Endothelial cell of umbilical vein (primary cell): Measurements from ENCODE around the gene SNX9. TPM values are rescaled to one million over a fixed set of nuclear protein-coding genes. Genes with fewer than 3 reads are reported as not detected.

Experiments
- BruUV-seq: library from RNA; stranded (reverse); fragments of 400-500 nt; replicated peaks from 2 replicates; lab custom pipeline; 2021; lab: Mats Ljungman, UMichigan
- CTCF ChIA-PET: fragments of 300-600, 350-600 bp; sonication (Branson Sonifier 250); formaldehyde crosslinking; loops from one replicate; lab custom pipeline; 2021; ENCODE audit warnings: antibody characterized with exemption, inconsistent platforms; lab: Charles Lee
- POLR2A ChIA-PET: fragments of 300-600, 350-600 bp; sonication (Branson Sonifier 250); formaldehyde crosslinking; loops from one replicate; lab custom pipeline; 2021; ENCODE audit warnings: antibody characterized with exemption, inconsistent platforms; lab: Charles Lee
- DNase-seq: peaks from one replicate; pipeline ENCODE4 v3.0.0-alpha.2; 2011; ENCODE audit warnings: low read depth, low spot score
- FAIRE-seq: peaks from 2 replicates; lab custom pipeline; 2011; peaks lifted over from hg19 to GRCh38; lab: Jason Lieb, UNC
- H2AFZ ChIP-seq: 2 replicates; pipeline ENCODE4 v1.6.0; 2012; ENCODE audit warnings: low read depth, low read length, control low read depth, inconsistent platforms
- H3K27ac ChIP-seq: 2 replicates; pipeline ENCODE4 v1.5.1; 2011; ENCODE audit warnings: low read depth, mild to moderate bottlenecking, control low read depth, low read length, moderate library complexity; ENCODE audit not compliant: insufficient read depth
- H3K27me3 ChIP-seq, 2 experiments: 2 replicates each; pipeline versions ENCODE4 v1.6.0 to v1.6.1; 2011; ENCODE audit warnings: low read length in 2 of 2, mixed read lengths in 1 of 2; ENCODE audit not compliant: control insufficient read depth in 2 of 2, insufficient read depth in 2 of 2
- H3K36me3 ChIP-seq, 2 experiments: 2 replicates in 1 of 2; 3 replicates in 1 of 2; pipeline ENCODE4 v1.5.1; 2011; ENCODE audit warnings: low read length in 2 of 2, mild to moderate bottlenecking in 1 of 2, moderate library complexity in 1 of 2; ENCODE audit not compliant: control insufficient read depth in 2 of 2, insufficient read depth in 2 of 2; ENCODE audit errors: extremely low read depth in 1 of 2
- H3K4me1 ChIP-seq: 3 replicates; pipeline ENCODE4 v1.5.1; 2011; ENCODE audit warnings: mild to moderate bottlenecking, low read length; ENCODE audit not compliant: control insufficient read depth, insufficient read depth; ENCODE audit errors: extremely low read depth
- H3K4me2 ChIP-seq: 2 replicates; pipeline ENCODE4 v1.6.1; 2011; ENCODE audit warnings: low read length, control low read depth, mixed read lengths; ENCODE audit not compliant: insufficient read depth
- H3K4me3 ChIP-seq, 3 experiments: fragments of 200-600 bp in 1 of 3; sonication (generic), shearing (Covaris generic) in 1 of 3; replicated peaks in 1 of 3; 2 replicates each; pipeline ENCODE4 v1.5.1; 2011 to 2016; ENCODE audit warnings: control low read depth in 3 of 3, low read length in 3 of 3, mild to moderate bottlenecking in 2 of 3, inconsistent platforms in 1 of 3, low read depth in 1 of 3, moderate library complexity in 1 of 3; ENCODE audit not compliant: insufficient read depth in 1 of 3
- H3K79me2 ChIP-seq: 2 replicates; pipeline ENCODE4 v1.6.0; 2012; ENCODE audit warnings: low read length, inconsistent platforms; ENCODE audit not compliant: control insufficient read depth, insufficient read depth
- H3K9ac ChIP-seq: replicated peaks from 2 replicates; pipeline ENCODE3; 2011; ENCODE audit warnings: low read length, control low read depth; ENCODE audit not compliant: insufficient read depth; ENCODE audit errors: extremely low read depth
- H3K9me1 ChIP-seq: replicated peaks from 3 replicates; pipeline ENCODE4 v1.6.0; 2011; ENCODE audit warnings: mild to moderate bottlenecking, low read length; ENCODE audit not compliant: control insufficient read depth, insufficient read depth; ENCODE audit errors: extremely low read depth
- H3K9me3 ChIP-seq: replicated peaks from 2 replicates; pipeline ENCODE4 v1.5.1; 2012; ENCODE audit warnings: low read length, inconsistent platforms; ENCODE audit not compliant: control insufficient read depth, insufficient read depth
- H4K20me1 ChIP-seq: replicated peaks from 2 replicates; pipeline ENCODE3; 2011; ENCODE audit warnings: mild to moderate bottlenecking, low read length; ENCODE audit not compliant: control insufficient read depth, insufficient read depth; ENCODE audit errors: extremely low read depth
- CTCF ChIP-seq, 2 donors: IDR thresholded peaks; 1 replicate in 1 of 2; 2 replicates in 1 of 2; pipeline ENCODE4 v1.5.1; 2011; ENCODE audit warnings: low read length in 2 of 2, mild to moderate bottlenecking in 2 of 2, moderate library complexity in 2 of 2, control low read depth in 1 of 2, inconsistent platforms in 1 of 2, low read depth in 1 of 2; ENCODE audit not compliant: insufficient read depth in 1 of 2; ENCODE audit errors: extremely low read depth in 1 of 2
- EZH2 ChIP-seq: IDR thresholded peaks from 2 replicates; pipeline ENCODE4 v1.6.1; 2012; ENCODE audit warnings: borderline replicate concordance, low read depth, mild to moderate bottlenecking, moderate library complexity, low read length, inconsistent platforms; ENCODE audit not compliant: severe bottlenecking
- FOS ChIP-seq: IDR thresholded peaks from 2 replicates; pipeline ENCODE4 v1.6.1; 2011; ENCODE audit warnings: mild to moderate bottlenecking, low read length, moderate library complexity, borderline replicate concordance; ENCODE audit not compliant: insufficient read depth
- GATA2 ChIP-seq: IDR thresholded peaks from 2 replicates; pipeline ENCODE4 v1.7.0; 2011; ENCODE audit warnings: low read depth, mild to moderate bottlenecking, moderate library complexity, mixed read lengths, low read length; ENCODE audit not compliant: insufficient read length, insufficient read depth
- JUN ChIP-seq: IDR thresholded peaks from 2 replicates; pipeline ENCODE4 v1.6.1; 2011; ENCODE audit warnings: borderline replicate concordance, low read depth; ENCODE audit not compliant: insufficient read length, insufficient read depth
- MYC ChIP-seq: IDR thresholded peaks from one replicate; pipeline ENCODE4 v1.6.1; 2011; ENCODE audit warnings: mild to moderate bottlenecking, low read depth, low read length
- POLR2A ChIP-seq: IDR thresholded peaks from 2 replicates; pipeline ENCODE4 v1.6.1; 2012; ENCODE audit warnings: low read depth, mild to moderate bottlenecking, control low read depth, low read length
- POLR2AphosphoS5 ChIP-seq: IDR thresholded peaks from 2 replicates; pipeline ENCODE4 v1.6.1; 2012; ENCODE audit warnings: low read depth, mild to moderate bottlenecking, control low read depth, low read length, moderate library complexity; ENCODE audit not compliant: insufficient read depth
- dilution Hi-C: fragments of 300-500 bp; cut with MboI; formaldehyde crosslinking; loops from one replicate; pipeline ENCODE4 v1.15.0; 2019; ENCODE audit warnings: low sequenced_read_pairs; ENCODE audit not compliant: extremely low pct_ligation_motif_present
- intact Hi-C: fragments of 100-400 bp; cut with micrococcal nuclease; formaldehyde crosslinking; loops from one replicate; pipeline ENCODE4 v1.10.0; 2022
- polyA plus RNA-seq, 4 experiments: library from polyadenylated mRNA; depleted of rRNA in 3 of 4; stranded (reverse) in 3 of 4; unstranded in 1 of 4; fragments of >200 nt; gene quantifications; 2 replicates each; pipeline versions ENCODE4 v1.2.1 to v1.2.3, GENCODE V29; 2011 to 2012; ENCODE audit warnings: missing spikeins in 1 of 4
- total RNA-seq: library from RNA; stranded (reverse); gene quantifications from 2 replicates; pipeline ENCODE4 v1.2.3, GENCODE V29; 2021
- TF ChIP-seq, protein P1 (sequence below): IDR thresholded peaks from 2 replicates; pipeline ENCODE4 v1.6.1; 2011; ENCODE audit not compliant: insufficient read depth, insufficient read length

SNX9 gene
- total and polyA plus RNA-seq, 2 donors (not counting 3 experiments of a cell fraction or from before 2014, with no cell fraction given): 27.5 to 54.5 TPM

GRCh38 chr6:157884756-157885155 lies 61.7 kb downstream of the SNX9 start:
- Histone ChIP-seq H3K79me2 (peaks cover 8% of the 10 kb centered on the region), H3K27me3 (no peaks in the 10 kb centered on the region), H3K4me2 (no peak overlapping the region), H3K9me1 (no peaks in the 10 kb centered on the region), H3K9ac (no peak overlapping the region), H4K20me1 (no peaks in the 10 kb centered on the region), H3K27ac (no peak overlapping the region), H2AFZ (no peak overlapping the region), H3K4me1 (peaks cover 2% of the 10 kb centered on the region), H3K4me3 (no peak overlapping the region), H3K9me3 (no peaks in the 10 kb centered on the region), H3K36me3 (peaks cover 8 to 11% of the 10 kb centered on the region in 2 experiments)
- ChIA-PET CTCF (interaction anchor here (1.1 to 2.0 kb wide), 2 partner anchors 10 to 247 kb away, joined by 3 to 9 read pairs; no protein-coding TSS in a partner anchor), POLR2A (no interaction called here)
- TF ChIP-seq JUN: no peak
- TF ChIP-seq, protein P1, sequence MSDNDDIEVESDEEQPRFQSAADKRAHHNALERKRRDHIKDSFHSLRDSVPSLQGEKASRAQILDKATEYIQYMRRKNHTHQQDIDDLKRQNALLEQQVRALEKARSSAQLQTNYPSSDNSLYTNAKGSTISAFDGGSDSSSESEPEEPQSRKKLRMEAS: no peak
- TF ChIP-seq FOS: no peak
- no peak for TF ChIP-seq POLR2A
- no peak for TF ChIP-seq POLR2AphosphoS5
- TF ChIP-seq MYC: no peak
- no peak for TF ChIP-seq EZH2
- no peak for TF ChIP-seq CTCF (IDR thresholded peaks at IDR 0.05; ENCODE audit: extremely low read depth in 1 of 2, insufficient read depth in 1 of 2, low read depth in 1 of 2, low read length in 2 of 2)
- no peak for TF ChIP-seq GATA2
- no peak for FAIRE-seq
- DNase-seq: no peak
- intact Hi-C loops: loop anchor here (10.0 kb wide), 1 partner anchor 560 kb away; the partner anchor contains the start of gene TMEM242
- dilution Hi-C loops: no loop called here
- no TSS peak for BruUV-seq
